GM23338 (cell line): ENCODE results near the gene CIITA.
A peak's percentile ranks its signal among the peaks of the same experiment; 100 is the strongest.

Experiments
- CREB1 ChIP-seq: fragments of 250-450 bp; sonication (Bioruptor Pico); IDR thresholded peaks from 2 replicates; pipeline ENCODE4 v1.5.0; 2020; ENCODE audit warnings: low read depth, mild to moderate bottlenecking, moderate library complexity
- EZH2 ChIP-seq: fragments of 200-600 bp; sonication (generic); IDR thresholded peaks from one replicate; pipeline ENCODE4 v1.8.0; 2017; ENCODE audit warnings: antibody characterized with exemption, mild to moderate bottlenecking, low read depth; ENCODE audit not compliant: unreplicated experiment
- EZH2phosphoT487 ChIP-seq: fragments of 200-600 bp; sonication (generic); IDR thresholded peaks from one replicate; pipeline ENCODE4 v1.8.1; 2018; ENCODE audit warnings: antibody characterized with exemption; ENCODE audit not compliant: unreplicated experiment
- JUNB ChIP-seq: IDR thresholded peaks from one replicate; pipeline ENCODE4 v1.6.1; 2016; ENCODE audit warnings: antibody characterized with exemption; ENCODE audit not compliant: unreplicated experiment
- POLR2AphosphoS5 ChIP-seq: IDR thresholded peaks from 2 replicates; pipeline ENCODE4 v1.6.1; 2016; ENCODE audit warnings: antibody characterized with exemption, low read depth
- REST ChIP-seq: IDR thresholded peaks from one replicate; pipeline ENCODE4 v1.6.1; 2018; ENCODE audit warnings: antibody characterized with exemption; ENCODE audit not compliant: unreplicated experiment
- ZNF114 ChIP-seq: fragments of 250-450 bp; sonication (Bioruptor Pico); IDR thresholded peaks from 2 replicates; pipeline ENCODE4 v1.5.0; 2020; ENCODE audit warnings: mild to moderate bottlenecking, moderate library complexity
- ZNF331 ChIP-seq: fragments of 250-450 bp; sonication (Bioruptor Pico); IDR thresholded peaks from 2 replicates; pipeline ENCODE4 v1.5.0; 2020; ENCODE audit warnings: low read depth, mild to moderate bottlenecking, moderate library complexity
- TF ChIP-seq, protein P1 (sequence below), 2 experiments: fragments of 200-600 bp in 1 of 2; sonication (generic) in 1 of 2; conservative IDR thresholded peaks; 2 replicates each; pipeline versions ENCODE4 v1.5.1 to v1.6.1; 2016 to 2017; ENCODE audit warnings: antibody characterized with exemption in 2 of 2, low read depth in 2 of 2, mild to moderate bottlenecking in 2 of 2, moderate library complexity in 1 of 2
- TF ChIP-seq, protein P2 (sequence below): IDR thresholded peaks from 2 replicates; pipeline ENCODE4 v1.6.1; 2016; ENCODE audit warnings: antibody characterized with exemption

GRCh38 chr16:10937068-10937859, 60.3 kb downstream of the CIITA start:
- no peak for TF ChIP-seq POLR2AphosphoS5
- TF ChIP-seq, protein P1, sequence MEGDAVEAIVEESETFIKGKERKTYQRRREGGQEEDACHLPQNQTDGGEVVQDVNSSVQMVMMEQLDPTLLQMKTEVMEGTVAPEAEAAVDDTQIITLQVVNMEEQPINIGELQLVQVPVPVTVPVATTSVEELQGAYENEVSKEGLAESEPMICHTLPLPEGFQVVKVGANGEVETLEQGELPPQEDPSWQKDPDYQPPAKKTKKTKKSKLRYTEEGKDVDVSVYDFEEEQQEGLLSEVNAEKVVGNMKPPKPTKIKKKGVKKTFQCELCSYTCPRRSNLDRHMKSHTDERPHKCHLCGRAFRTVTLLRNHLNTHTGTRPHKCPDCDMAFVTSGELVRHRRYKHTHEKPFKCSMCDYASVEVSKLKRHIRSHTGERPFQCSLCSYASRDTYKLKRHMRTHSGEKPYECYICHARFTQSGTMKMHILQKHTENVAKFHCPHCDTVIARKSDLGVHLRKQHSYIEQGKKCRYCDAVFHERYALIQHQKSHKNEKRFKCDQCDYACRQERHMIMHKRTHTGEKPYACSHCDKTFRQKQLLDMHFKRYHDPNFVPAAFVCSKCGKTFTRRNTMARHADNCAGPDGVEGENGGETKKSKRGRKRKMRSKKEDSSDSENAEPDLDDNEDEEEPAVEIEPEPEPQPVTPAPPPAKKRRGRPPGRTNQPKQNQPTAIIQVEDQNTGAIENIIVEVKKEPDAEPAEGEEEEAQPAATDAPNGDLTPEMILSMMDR (conservative IDR thresholded peaks at IDR 0.05; ENCODE audit: low read depth in 2 of 2) = 0 out of 4 replicates have a peak, but pooled peaks of 1 of the 2 experiments have one; percentile 3
- TF ChIP-seq EZH2phosphoT487 = no peak
- TF ChIP-seq JUNB = no peak
- no peak for TF ChIP-seq EZH2
- no peak for TF ChIP-seq ZNF114 (CRISPR knock-in tag)
- TF ChIP-seq, protein P2, sequence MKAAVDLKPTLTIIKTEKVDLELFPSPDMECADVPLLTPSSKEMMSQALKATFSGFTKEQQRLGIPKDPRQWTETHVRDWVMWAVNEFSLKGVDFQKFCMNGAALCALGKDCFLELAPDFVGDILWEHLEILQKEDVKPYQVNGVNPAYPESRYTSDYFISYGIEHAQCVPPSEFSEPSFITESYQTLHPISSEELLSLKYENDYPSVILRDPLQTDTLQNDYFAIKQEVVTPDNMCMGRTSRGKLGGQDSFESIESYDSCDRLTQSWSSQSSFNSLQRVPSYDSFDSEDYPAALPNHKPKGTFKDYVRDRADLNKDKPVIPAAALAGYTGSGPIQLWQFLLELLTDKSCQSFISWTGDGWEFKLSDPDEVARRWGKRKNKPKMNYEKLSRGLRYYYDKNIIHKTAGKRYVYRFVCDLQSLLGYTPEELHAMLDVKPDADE = no peak
- TF ChIP-seq REST = no peak
- TF ChIP-seq ZNF331 (CRISPR knock-in tag) = no peak
- no peak for TF ChIP-seq CREB1 (CRISPR knock-in tag)
